ENCODE data around the gene SLC12A5. TPM values are rescaled to one million over a fixed set of nuclear protein-coding genes. Genes with fewer than 3 reads are reported as not detected.
"Not testable (repeated sequence)": the region's sequence is repeated elsewhere in the genome, so short reads cannot be mapped to it uniquely, and the experiment has no call there.

The SLC12A5 gene
- not detected for total RNA-seq

DNA sequence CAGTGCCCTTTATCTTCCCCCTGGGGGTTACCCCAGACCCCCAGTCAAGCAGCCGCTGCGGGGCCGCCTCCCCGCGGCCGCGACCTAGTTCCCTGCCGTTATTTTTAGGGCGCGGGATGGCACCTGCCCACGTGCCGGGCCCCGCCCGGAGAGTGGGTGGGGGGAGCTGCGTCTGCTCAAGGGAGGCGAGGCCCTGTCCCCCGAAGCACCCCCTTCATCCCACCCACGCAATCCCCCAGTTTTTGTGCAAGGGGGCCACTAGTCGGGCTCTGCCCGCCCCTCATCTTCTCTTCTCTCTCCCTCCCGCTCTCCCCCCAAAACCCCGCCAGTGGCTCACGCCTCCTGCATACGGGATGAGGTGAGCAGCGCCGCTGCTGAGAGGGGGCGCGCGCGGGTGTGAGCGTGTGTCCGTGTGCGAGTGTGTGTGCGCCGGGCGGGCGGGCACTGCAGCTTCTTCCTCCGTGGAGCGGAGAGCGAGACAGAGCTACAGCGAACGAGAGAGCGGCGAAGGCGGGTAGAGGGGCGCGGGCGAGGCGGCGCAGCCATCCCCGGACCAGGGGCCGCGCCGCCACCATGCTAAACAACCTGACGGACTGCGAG lies at the start of gene SLC12A5:
Gene SLC12A5 (plus strand): TSS at position 444 of the 600 bp plus-strand sequence. CDS start 130 bp downstream, at position 574.
- peaks cover 3 to 100% (median 29%) of the 10 kb centered on the region in 4 donors for H3K27me3 ChIP-seq
- WGBS, 2 donors = 0 to 30% methylated on average over 2 of the region's 56 CpGs

DNA sequence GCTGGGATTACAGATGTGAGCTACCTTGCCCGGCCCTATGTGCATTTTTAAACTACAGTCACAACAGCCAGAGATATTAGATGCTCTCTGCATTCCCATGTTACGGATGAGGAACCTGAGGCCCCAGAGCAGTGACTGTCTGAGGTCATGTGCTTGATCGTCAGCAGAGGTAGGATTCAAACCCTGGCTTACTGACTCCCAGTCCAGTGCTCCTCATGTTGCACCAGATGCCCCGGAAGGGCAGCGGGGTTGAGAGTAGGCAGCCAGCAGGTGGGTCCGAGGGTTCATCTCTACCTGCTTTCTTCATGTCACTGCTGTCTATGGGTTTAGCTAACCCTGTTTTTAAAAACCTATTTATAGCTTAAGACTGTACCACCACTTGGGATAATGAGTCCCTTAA lies 47.8 kb upstream of the SLC12A5 start:
- WGBS, 2 donors = 88 to 95% methylated on average over 5 to 6 of the region's 6 CpGs
- no peaks in the 10 kb centered on the region for H3K36me3 ChIP-seq
- intact Hi-C loops (cut with DNase I) = no loop called here

More for the DNA sequence above, at the start of gene SLC12A5:
- Histone ChIP-seq H3K36me3 (no peaks in the 10 kb centered on the region), H3K9me3 (no peaks in the 10 kb centered on the region), H3K27ac (no peak within 1 kb of the TSS), H3K4me3 (no peak within 1 kb of the TSS), H3K4me1 (peaks cover 0 to 11% (median 6%) of the 10 kb centered on the region in 3 donors)
- no peak for DNase-seq
- TF ChIP-seq POLR2A (IDR thresholded peaks at IDR 0.05) = no peak
- TF ChIP-seq, protein P1, sequence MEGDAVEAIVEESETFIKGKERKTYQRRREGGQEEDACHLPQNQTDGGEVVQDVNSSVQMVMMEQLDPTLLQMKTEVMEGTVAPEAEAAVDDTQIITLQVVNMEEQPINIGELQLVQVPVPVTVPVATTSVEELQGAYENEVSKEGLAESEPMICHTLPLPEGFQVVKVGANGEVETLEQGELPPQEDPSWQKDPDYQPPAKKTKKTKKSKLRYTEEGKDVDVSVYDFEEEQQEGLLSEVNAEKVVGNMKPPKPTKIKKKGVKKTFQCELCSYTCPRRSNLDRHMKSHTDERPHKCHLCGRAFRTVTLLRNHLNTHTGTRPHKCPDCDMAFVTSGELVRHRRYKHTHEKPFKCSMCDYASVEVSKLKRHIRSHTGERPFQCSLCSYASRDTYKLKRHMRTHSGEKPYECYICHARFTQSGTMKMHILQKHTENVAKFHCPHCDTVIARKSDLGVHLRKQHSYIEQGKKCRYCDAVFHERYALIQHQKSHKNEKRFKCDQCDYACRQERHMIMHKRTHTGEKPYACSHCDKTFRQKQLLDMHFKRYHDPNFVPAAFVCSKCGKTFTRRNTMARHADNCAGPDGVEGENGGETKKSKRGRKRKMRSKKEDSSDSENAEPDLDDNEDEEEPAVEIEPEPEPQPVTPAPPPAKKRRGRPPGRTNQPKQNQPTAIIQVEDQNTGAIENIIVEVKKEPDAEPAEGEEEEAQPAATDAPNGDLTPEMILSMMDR (IDR thresholded peaks at IDR 0.05) = no peak
- intact Hi-C loops (cut with DNase I) = loop anchor here (10.0 kb wide), 1 partner anchor 146 kb away; no protein-coding TSS in a partner anchor

DNA sequence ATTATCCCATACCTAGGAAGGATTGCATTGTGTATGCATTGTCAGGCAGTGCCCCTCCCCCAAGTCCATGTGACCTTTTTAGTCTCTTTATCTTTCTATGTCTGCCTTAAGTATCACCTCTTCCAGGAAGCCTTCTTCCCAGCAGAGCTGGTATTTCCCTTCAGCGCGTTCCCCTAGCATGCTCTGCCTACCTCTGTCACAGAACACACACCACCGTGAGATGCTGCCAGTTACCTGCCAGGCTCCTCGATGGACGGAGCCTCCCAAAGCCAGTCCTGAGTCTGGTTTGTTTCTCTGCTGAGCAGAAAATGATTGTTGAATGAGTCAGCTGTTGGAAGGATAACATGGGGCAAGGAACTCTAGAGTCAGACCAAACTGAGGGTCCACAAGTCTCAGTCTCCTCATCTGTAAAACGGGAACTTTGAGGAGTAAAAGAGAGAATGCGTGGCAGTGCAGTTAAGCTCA lies 45.7 kb upstream of the SLC12A5 start:
- peaks cover 0 to 39% (median 0%) of the 10 kb centered on the region in 4 donors for H3K27me3 ChIP-seq
- no peaks in the 10 kb centered on the region for H3K36me3 ChIP-seq
- no peak overlapping the region for H3K27ac ChIP-seq
- DNase-seq = no peak
- WGBS, 2 donors = 50 to 55% methylated on average over 7 of the region's 7 CpGs
- no peak overlapping the region for H3K4me3 ChIP-seq
- TF ChIP-seq, protein P1 (IDR thresholded peaks at IDR 0.05) = no peak
- no peak for TF ChIP-seq POLR2A (IDR thresholded peaks at IDR 0.05)
- intact Hi-C loops (cut with DNase I) = no loop called here
- peaks cover 0 to 6% (median 0%) of the 10 kb centered on the region in 3 donors for H3K4me1 ChIP-seq
- no peaks in the 10 kb centered on the region for H3K9me3 ChIP-seq

More for the DNA sequence above, 47.8 kb upstream of the SLC12A5 start:
- peaks cover 0 to 27% (median 0%) of the 10 kb centered on the region in 4 donors for H3K27me3 ChIP-seq
- no peak overlapping the region for H3K27ac ChIP-seq
- H3K4me3 ChIP-seq = no peak overlapping the region
- no peak for TF ChIP-seq POLR2A (IDR thresholded peaks at IDR 0.05)
- TF ChIP-seq, protein P1 (IDR thresholded peaks at IDR 0.05) = no peak
- no peak for DNase-seq
- no peaks in the 10 kb centered on the region for H3K4me1 ChIP-seq
- no peaks in the 10 kb centered on the region for H3K9me3 ChIP-seq

DNA sequence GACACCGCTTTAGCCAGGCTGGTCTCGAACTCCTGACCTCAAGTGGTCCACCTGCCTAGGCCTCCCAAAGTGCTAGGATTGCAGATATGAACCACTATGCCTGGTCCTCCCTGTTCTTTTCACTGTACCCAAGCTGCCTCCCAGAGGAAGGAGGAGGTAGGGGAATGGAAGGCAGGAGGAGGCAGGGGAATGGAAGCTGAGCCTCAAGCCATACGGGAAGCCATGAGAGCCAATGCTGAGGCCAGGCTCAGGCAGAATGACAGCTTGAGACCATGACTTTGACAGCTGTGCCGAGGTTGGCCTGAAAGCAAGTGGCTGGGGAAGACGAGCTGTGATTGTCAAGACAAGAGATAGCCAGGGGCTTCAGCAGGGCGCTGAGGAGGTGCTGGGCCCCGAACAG lies 43.4 kb upstream of the SLC12A5 start:
- Histone ChIP-seq H3K9me3 (no peaks in the 10 kb centered on the region), H3K4me1 (peaks cover 0 to 6% (median 0%) of the 10 kb centered on the region in 3 donors), H3K27me3 (peaks cover 0 to 44% (median 0%) of the 10 kb centered on the region in 4 donors), H3K4me3 (no peak overlapping the region), H3K27ac (no peak overlapping the region), H3K36me3 (no peaks in the 10 kb centered on the region)
- DNase-seq = no peak
- intact Hi-C loops (cut with DNase I) = no loop called here
- 62% methylated on average over 6 to 7 of the region's 7 CpGs for WGBS, 2 donors
- TF ChIP-seq, protein P1 (IDR thresholded peaks at IDR 0.05) = no peak
- no peak for TF ChIP-seq POLR2A (IDR thresholded peaks at IDR 0.05)

DNA sequence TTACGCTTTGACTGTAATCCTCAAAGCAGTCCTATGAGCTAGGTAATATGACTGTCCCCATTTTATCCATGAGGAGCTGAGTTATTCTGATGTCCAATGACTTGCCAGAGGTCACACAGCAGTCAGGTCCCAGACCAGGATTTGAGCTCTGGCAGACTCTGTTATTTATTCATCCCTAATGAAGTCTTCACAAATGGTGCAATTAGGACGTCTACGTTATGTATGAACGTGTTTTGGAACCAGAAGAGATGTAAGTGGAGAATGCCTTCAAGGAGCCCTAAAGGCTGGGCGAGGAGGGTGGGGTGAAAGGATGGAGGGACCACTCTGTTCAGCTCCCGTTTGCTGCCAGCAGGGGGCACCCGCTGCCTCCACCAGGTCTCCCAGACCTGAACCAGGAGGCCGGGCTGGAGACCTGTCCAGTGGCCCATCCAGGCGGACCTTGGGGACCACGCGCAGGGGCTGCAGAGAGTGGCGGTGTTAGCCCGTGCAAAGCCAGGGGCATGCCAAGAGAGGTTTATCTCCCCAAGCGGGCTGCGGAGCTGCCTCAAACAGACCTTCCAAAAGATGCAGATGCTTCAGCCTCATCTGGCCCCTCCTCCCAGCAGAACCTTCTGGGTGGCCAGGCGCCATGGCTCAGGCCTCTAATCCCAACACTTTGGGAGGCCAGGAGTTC lies 41.8 kb upstream of the SLC12A5 start:
- Histone ChIP-seq H3K27ac (no peak overlapping the region), H3K9me3 (no peaks in the 10 kb centered on the region), H3K36me3 (no peaks in the 10 kb centered on the region), H3K4me1 (peaks cover 0 to 10% (median 0%) of the 10 kb centered on the region in 3 donors), H3K27me3 (peaks cover 0 to 37% (median 0%) of the 10 kb centered on the region in 4 donors), H3K4me3 (no peak overlapping the region)
- TF ChIP-seq, protein P1 (IDR thresholded peaks at IDR 0.05) = peak; percentile 55 to 86 (median 74)
- no peak for TF ChIP-seq POLR2A (IDR thresholded peaks at IDR 0.05)
- DNase-seq = no peak
- 5 to 10% methylated on average over 7 to 9 of the region's 16 CpGs for WGBS, 2 donors
- intact Hi-C loops (cut with DNase I) = no loop called here

DNA sequence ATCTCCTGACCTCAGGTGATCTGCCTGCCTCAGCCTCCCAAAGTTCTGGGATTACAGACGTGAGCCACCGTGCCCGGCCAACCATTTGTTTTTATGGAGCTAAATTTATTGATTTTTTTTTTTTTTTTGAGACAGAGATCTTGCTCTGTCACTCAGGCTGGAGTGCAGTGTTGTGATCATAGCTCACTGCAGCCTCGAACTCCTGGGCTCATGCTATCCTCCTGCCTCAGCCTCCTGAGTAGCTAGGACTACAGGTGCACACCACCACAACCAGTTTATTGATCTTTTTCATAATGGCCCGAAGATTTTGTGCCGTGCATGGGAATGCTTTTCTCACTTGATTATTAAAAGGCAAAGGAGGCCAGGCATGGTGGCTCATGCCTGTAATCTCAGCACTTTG lies 40.2 kb upstream of the SLC12A5 start:
- WGBS, 2 donors = 67 to 77% methylated on average over 4 to 5 of the region's 6 CpGs

More for the DNA sequence above, 40.2 kb upstream of the SLC12A5 start:
- H3K27ac ChIP-seq; H3K4me3 ChIP-seq; DNase-seq; intact Hi-C loops (cut with DNase I); H3K9me3 ChIP-seq; H3K36me3 ChIP-seq: not testable (repeated sequence)
- Histone ChIP-seq H3K4me1 (peaks cover 0 to 24% (median 0%) of the 10 kb centered on the region in 3 donors), H3K27me3 (peaks cover 0 to 36% (median 0%) of the 10 kb centered on the region in 4 donors)
